RKO (cell line): Measurements from ENCODE around the gene ABCG4.
A peak's percentile ranks its signal among the peaks of the same experiment; 100 is the strongest.
"Not testable (repeated sequence)": the region's sequence is repeated elsewhere in the genome, so short reads cannot be mapped to it uniquely, and the experiment has no call there.

Source experiments
- DNase-seq: peaks from one replicate; pipeline ENCODE4 v3.0.0-alpha.2; 2016; ENCODE audit warnings: low spot score

ABCG4 gene

DNA sequence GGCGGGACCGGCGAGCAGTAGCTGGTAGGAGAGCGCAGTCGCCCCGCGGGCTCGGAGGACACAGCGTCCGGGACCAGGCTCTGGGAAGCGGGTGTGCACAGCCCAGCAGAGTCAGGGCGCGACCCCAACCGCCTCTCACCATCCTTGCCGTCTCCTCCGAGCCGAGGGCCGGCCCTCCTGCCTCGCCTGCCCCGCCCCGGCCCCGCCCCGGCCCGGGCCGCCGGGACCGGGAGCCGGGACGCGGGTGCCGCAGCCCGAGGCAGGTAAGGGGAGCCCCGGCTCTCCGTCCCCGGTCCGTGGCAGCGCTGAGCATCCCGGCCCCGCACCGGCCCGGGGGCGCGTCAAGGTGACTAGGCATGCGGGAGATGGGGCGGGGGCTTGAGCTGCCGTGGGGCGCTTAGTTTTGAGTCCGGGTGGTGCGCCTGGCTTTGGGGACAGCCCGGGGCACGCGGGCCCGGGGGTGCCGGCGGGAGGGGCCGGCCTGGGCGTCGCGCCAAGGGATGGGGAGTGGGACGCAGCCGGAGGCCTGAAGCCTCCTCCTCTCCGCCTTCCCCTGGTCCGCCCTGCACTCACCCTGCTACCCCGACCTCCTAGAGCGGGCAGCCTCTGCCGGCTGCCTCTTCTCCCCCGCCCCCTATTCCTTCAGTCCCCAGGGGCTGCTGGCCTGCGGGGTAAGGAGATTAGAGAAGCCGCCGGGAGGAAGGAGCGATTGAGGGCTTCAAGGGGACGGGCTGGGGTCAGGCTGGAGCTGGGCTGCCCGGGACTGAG lies at the start of gene ABCG4:
ABCG4 (plus strand) TSS at position 35 of the 768 bp plus-strand sequence. CDS start 914 bp downstream, outside the sequence.
- no peak for DNase-seq

DNA sequence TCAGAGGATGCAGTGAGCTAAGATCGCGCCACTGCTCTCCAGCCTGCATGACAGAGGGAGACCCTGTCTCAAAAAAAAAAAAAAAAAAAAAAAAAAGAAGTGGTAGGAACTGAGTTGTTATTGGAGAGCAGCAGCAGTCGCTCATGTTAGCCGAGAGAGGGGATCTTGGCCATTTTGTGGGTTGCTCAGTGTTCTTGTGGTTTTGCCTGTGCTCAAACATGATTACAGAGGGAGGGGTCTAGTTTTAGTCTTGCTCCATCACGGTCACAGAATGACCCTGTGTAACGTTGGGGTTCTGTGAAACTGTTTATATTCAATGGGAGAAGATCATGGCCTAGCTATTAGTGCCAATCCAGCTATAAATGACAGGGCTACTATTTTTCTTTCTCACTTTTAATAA lies 49.1 kb upstream of the ABCG4 start:
- DNase-seq, result no peak

DNA sequence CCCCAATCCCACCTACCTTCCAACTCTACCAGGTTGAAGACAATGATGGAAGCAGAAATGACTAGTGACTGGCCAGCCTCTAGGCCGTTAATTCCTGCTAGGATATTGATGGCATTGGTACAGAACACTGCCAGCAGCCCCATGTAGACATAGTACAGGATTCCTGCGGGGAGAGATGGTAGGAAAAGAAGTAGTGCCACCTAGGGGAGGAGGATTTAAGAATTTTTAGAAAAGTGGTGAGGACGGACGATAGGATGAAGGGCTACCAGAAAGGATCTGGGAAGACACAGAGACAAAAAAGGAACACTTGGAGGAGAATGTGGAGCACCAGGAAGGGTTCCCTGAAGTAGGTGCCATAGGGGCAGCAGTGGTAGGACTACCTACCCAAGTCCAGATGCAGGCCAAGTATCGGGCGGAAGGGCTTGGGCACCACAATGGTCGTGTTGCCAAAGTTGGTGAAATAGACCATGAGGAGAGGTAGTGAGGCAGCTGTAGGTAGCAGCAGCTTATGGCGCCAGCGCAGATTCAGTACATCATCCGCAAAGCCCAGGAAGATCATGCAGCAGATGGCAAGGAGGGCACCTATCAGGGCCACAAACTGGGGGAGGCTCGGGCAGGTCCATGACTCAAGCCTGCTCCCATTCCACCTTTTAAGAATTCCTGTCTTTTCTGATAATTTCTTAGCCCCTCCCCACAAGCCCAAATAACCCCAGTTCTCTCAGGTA lies 48.4 kb upstream of the ABCG4 start:
- peak; percentile 77 for DNase-seq

DNA sequence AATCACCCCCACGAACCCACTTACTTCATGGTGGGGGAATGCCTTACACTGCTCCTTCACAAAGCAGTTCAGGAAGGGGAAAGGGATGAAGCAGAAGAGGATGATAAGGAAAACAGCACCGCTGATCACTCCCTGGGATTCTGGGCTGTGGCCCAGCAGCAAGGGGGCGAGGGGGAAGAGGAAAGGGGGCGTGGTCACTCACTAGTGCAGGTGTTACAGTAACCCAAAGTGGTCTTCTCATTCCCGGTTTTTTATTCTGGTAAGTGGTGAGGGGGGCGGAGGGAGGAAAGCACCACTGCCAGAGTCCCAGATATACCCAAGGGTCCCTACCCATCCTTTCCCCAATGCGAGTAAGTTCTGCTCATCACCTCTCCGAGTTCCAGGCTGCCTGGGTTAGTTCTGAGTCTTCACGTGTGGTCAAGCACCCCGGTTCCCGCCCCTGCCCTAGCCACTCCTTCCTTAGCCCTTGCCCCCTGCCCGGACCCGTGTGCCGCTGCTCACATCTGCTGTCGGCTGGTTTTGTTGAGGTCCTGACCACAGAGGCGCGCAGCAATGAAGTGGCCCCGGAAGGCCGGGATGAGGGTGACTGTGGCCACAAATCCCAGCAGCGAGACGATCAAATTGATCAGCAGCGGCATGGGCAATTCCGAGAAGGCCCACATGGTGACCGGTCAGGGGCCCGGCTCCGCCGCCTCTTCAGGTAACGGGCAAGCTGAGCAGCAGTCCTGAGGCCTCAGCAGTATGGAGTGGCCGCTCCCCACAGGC lies 47.7 kb upstream of the ABCG4 start:
- peak; percentile 71 for DNase-seq

DNA sequence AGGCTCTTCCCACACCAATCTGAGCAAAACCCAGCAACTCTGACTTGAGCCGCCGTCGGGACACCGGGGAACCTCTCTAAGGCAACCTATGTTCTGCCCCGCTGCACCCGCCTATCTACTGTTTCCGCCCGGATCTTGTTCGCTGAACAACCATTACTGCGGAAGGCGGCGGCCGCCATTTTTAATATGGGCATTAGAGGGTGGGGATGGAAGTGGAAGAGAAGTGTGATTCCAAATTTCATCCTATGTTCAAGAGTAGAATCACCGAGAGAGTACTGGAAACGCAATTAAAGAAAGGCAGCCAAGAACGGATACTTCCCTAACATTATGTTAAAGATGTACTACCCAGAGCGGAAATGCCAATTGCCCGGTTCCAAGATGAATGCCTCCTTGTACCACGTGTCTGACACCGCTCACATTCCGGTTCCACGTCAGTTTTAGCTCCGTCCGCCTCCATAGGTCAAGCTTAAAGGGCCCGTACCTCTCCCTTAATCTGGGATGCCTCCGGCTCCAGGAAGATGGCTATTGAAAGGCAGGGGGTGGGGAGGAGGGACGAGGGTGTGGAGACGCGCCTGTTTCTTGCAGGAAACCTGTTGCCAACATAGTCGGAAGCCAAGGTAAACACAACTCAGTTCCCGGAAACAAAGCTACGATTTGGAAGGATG lies 47.0 kb upstream of the ABCG4 start, which contains the start of gene DPAGT1:
DPAGT1 (minus strand) TSS at position 95 of the 665 bp plus-strand sequence. CDS start 198 bp downstream, outside the sequence.
- DNase-seq, result peak; percentile 98

DNA sequence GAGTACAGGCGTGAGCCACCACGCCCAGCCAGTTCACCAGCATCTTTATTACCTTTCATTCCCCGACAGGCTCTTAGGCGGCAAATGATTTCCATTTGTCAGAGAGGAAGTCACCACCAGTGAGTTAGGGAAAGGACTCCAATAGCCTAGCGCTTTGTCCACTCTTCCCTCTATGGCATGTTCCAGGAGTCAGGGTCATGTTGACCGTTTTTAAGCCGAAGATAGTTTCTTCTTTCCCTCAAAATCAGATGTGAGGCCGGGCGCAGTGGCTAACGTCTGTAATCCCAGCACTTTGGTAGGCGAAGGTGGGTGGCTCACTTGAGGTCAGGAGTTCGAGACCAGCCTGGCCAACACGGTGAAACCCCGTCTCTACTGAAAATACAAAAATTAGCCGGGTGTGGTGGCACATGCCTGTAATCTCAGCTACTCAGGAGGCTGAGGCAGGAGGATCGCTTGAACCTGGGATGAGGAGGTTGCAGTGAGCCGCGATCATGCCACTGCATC lies 45.6 kb upstream of the ABCG4 start:
- not testable (repeated sequence) for DNase-seq

DNA sequence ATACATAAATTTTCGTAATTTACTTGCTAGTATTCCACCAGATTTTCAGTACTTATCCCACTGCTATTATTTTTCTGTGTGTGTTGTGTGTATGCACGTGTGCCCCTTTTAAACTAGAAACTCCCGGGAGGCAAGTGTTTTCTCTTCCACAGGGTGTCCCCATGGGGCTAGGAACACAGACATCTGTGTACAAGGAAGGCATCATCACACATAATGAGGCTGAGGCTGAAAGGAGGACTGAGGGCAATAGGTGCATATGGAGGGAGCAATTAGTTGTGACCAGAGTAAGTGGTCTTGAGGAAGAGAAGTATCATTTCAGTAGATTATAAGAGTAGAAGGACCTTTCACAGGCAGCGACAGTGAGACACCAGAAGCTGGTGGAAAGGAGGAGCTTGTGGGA lies 45.1 kb upstream of the ABCG4 start:
- peak; percentile 46 for DNase-seq

DNA sequence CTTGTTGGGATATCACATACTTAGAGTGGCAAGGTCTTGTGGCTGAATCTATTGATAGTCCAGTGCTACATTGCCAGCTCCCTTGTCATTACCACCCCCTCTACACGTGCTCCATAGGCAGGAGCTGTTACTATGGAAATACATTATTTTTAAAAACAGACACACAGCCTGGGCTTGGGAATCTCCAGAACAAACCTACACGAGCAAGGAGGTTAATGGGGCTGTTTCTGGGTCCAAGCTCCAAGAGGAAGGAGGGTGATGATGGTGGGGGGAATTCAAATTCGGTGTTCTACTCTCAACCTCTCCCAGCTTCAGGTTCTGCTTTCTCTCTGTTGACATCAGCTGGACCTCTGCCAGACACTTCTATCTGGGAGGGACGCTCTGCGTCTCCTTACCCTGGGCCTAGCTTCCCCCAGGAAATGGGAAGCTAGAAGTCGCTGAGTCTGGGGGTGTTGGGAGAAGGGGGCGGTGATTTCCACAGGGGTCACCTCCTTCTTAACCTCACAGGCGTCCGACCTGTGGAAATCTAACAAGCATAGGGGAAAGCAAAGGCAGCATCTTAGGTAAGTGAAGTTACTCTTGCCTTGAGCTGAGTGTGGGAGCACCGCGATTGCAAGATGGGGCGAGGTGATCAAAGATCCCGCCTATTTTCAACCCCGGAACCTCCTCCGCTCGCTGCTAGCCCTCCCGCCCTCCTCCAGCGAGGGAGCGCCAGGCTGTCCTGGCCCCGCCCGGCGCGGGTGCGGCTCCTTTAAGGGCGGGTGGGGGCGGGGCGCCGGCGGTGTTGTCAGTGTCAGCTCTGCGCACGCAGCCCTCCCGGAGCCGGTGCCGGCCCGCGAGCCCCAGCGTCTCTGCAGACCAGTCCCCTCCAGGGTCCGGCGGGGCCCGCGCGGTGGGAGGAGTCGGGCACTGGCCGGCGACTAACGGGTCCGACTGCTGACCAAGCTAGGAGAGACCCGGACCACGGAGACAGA lies 42.0 kb upstream of the ABCG4 start, which contains the start of gene C2CD2L:
C2CD2L (plus strand) TSS at position 781 of the 974 bp plus-strand sequence. CDS start 398 bp downstream, outside the sequence.
- DNase-seq, result peak; percentile 92

DNA sequence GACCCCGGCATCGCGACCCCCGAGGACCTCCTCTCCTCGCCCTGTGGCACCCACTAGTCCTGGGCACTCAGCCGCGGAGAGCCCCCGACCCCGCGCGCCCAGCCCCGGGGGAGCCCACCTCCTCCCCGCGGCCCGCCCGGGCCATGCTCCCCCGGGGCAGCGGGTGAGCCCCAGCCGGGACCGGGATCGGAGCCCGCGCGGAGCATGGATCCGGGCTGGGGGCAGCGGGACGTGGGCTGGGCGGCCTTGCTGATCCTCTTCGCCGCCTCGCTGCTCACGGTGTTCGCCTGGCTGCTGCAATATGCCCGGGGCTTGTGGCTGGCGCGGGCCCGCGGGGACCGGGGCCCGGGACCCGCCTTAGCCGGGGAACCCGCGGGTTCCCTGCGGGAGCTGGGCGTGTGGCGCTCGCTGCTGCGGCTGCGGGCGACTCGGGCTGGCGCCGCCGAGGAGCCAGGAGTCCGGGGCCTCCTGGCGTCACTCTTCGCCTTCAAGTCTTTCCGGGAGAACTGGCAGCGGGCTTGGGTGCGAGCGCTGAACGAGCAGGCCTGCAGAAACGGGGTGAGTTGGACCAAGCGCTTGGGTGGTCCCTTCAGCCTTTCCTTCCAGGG lies 41.2 kb upstream of the ABCG4 start:
- no peak for DNase-seq

DNA sequence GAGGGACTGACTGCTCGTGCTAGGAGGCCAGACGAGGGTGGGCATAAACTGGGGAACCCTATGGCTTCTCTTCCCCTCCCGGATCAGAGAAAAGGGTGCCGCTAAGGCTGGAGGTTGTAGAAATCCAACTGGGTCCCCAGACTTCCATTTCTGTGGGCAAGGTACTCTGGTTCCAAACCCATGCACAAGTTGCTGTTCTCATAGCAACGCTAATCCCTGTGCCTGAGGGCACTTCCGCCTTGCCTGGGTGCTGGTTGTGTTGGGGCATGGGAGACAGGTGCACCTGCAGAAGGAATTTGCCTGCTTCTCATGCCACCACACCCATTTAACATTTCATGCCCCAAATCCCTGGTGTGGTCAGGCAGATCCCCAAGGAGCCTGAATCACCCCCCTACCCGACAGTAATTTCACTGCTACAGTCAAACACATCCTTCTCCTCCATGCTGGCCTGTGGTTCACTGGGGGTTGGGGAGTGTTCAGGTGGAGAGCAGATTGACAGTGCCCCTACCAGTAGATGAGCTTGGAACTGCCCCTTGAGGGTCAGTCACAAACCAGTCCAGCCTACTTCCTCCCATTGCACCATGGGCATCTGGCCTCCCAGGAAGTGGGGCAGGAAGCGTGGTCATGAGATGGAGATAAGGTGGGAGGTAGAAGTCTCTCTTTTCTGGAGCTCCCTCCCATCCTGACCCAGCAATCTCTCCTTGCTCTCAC lies 40.6 kb upstream of the ABCG4 start:
- peak; percentile 80 for DNase-seq

DNA sequence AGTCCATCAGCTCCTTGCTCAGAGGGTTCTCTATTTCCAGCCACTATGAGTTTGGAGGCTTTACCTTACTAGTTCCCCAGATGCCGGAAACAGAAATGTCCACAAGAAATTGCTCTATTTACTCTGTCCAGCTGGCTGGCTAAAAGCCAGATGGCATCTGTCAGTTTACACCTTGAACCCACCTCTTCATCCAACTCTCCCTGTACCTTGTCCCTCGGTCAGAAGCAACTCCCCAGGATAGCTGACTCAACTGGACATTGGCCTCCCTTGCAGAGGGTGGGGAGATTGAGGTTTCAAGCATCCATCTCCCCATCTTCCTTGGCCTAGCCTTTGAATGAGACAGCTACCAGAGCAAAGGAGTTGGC lies 40.0 kb upstream of the ABCG4 start:
- DNase-seq, result no peak

DNA sequence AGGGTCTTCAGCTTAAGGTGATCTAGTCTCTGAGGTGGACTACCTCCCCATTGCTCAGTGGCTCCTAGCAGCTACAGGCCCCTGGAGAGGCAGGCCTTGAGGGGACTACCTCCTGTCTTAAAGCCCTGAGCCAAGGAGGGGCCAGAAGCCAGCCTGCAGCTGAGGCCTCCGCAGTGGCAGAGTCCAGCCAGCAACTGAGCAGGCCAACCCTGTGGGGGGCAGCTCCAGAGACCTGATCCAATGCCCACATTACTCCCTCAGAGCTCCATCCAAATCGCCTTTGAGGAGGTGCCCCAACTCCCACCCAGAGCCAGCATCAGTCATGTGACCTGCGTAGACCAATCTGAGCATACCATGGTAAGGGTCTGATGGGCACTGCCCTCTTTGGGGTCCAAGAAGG lies 39.0 kb upstream of the ABCG4 start:
- no peak for DNase-seq

DNA sequence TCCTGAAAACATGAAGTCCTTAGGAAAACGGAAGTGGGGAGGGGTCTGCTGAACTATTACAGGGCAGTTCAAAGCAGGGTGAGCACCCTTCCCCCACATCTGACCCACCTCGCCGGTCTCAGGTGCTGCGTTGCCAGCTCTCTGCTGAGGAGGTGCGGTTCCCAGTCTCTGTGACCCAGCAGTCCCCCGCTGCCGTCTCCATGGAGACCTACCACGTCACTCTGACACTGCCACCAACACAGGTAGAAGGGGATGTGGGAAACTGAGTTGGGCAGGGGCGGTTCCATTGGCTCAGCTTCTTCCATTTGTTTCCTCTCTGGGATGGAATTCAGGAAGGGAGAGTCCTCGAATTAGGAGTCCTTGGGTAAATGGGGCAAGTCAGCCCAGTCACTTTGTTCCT lies 38.4 kb upstream of the ABCG4 start:
- no peak for DNase-seq

DNA sequence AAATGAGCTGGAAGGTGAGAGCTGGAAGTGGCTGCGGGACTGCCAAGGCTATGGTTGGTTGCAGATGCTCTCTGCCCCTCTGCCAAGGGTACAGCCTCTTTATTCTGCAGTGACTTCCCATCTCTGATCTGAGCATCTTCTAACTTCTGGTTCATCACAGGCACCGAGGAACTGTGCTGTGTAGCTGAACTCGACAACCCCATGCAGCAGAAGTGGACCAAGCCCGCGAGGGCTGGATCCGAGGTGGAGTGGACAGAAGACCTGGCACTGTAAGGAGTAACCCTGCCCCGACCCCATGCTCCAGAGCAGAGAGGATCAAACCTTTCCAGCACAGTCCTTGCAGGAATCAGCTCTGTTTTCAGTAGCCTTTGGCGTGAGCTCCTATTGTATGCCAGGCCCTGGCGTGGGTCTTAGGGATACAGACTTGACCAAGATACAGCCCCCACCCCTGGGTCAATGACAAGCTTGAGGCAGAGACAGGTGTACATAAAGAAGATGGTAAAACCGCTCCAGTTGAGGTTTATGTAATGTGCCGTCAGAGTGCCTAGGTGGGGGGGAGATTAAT lies 37.4 kb upstream of the ABCG4 start:
- DNase-seq, result no peak

DNA sequence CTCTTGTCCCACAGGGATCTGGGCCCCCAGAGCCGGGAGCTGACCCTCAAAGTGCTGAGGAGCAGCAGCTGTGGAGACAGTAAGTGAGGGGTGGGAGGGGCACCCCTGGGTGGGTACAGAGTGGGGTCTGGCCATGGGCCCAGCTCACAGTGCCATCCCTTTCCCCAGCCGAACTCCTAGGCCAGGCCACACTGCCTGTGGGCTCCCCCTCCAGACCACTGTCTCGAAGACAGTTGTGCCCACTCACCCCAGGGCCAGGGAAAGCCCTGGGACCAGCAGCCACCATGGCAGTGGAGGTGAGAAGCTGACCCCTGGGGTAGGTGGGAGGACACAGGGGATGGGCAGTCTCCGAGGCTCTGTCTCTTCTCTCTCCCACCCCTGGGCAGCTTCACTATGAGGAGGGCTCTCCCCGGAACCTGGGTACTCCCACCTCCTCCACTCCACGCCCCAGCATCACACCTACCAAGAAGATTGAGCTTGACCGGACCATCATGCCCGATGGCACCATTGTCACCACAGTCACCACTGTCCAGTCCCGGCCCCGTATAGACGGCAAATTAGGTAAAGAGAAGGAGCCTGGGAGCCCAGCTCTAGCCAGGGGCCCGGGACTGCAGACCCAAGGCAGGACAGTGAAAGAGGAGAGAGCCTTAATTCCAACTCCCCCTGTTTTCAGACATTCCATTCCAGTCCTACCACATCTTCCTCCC lies 36.4 kb upstream of the ABCG4 start:
- no peak for DNase-seq

DNA sequence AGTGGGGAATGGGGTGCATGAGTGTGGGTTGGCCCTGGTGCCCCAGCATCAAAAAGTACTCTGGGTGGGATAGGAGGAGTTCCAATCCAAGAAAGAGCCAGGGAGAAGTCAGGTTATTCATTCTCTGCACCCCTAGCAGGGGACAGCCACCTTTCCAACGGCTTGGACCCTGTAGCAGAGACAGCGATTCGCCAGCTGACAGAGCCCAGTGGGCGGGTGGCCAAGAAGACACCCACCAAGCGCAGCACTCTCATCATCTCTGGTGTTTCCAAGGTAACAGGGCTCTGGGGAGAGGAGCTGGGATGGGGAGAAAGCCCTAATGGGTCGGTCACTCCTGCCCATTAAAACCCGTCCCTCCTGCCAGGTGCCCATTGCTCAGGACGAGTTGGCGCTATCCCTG lies 35.1 kb upstream of the ABCG4 start:
- DNase-seq, result no peak

DNA sequence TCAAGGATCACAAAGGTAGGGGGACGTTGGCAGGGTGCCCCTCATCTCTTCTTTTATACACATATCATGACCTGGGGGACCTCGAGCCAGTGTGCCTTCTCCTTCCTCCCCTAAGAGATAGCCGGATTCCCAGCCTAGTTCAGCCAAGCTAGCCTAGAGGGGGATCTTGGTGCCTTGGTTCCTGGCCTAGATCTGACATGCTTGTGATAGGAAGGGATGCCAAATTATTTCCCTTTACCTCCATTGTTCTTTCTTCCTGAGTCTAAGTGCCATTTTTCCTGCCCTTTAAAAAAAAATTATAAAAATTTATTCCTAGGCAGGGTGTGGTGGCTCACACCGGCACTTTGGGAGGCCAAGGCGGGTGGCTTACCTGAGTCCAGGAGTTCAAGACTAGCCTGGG lies 34.5 kb upstream of the ABCG4 start:
- no peak for DNase-seq

DNA sequence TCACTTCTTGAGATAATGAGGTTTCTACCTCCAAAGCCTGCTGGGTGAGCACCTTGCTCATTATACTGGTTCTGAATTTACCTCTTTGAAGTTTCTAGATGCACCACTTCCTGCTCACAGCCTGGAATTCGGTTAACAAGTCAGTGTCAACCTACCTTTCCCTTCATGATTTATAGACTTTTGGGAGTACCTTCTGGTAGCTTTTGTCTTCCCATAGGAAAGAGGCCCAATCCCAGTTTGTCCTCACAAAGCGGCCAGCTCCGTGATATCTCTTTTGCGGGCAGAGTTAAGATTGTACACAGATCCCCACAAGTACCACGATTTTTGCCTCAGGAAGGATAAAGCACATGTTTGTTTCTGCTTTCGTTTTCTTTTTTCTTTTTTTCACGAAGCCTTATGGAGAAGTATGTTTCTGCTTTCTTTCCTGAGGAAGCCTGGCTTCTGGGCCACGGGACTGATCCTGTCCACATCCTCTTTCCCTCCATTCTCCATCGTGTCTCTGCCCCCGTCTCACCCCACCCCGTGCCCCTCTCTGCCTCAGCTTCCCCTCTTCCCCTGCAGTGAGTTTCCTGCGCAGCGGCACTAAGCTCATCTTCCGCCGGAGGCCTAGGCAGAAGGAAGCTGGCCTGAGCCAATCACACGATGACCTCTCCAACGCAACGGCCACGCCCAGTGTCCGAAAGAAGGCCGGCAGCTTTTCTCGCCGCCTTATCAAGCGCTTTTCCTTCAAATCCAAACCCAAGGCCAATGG lies 33.2 kb upstream of the ABCG4 start:
- DNase-seq, result no peak
